ENCODE data around the gene PLA2G4A. TPM values are rescaled to one million over a fixed set of nuclear protein-coding genes. Genes with fewer than 3 reads are reported as not detected.

The PLA2G4A gene
- total and polyA plus RNA-seq, 2 donors (not counting 1 experiment from before 2014, with no cell fraction given), result 0.15 TPM; not detected in 1

GRCh38 chr1:186812570-186812969, 16.2 kb upstream of the PLA2G4A start:
- ChIA-PET CTCF (no interaction called here), POLR2A (no interaction called here)
- Histone ChIP-seq H3K4me3 (ENCODE audit: control extremely low read depth in 1 of 5, extremely low read depth in 1 of 5, insufficient read depth in 1 of 5, low read depth in 2 of 5, low read length in 4 of 5) (no peak overlapping the region), H3K27ac (ENCODE audit: low read length in 2 of 2) (no peak overlapping the region), H3K36me3 (replicated peaks in 1 of 2; ENCODE audit: control extremely low read depth in 1 of 2, control insufficient read depth in 1 of 2, extremely low read depth in 1 of 2, insufficient read depth in 2 of 2, low read length in 1 of 2) (no peaks in the 10 kb centered on the region), H3K9me3 (ENCODE audit: control extremely low read depth in 1 of 3, control insufficient read depth in 2 of 3, insufficient read depth in 1 of 3, low read length in 2 of 3) (no peaks in the 10 kb centered on the region), H4K20me1 (ENCODE audit: control insufficient read depth, insufficient read depth, low read length, poor library complexity, severe bottlenecking) (no peaks in the 10 kb centered on the region), H2AFZ (ENCODE audit: insufficient read depth, low read depth, low read length, poor library complexity, severe bottlenecking) (no peak overlapping the region), H3K79me2 (ENCODE audit: control insufficient read depth, insufficient read depth, low read length) (no peaks in the 10 kb centered on the region), H3K4me2 (replicated peaks; ENCODE audit: low read depth, low read length, poor library complexity, severe bottlenecking) (no peak overlapping the region), H3K4me1 (ENCODE audit: control insufficient read depth in 2 of 2, insufficient read depth in 2 of 2, low read length in 2 of 2) (no peaks in the 10 kb centered on the region), H3K27me3 (replicated peaks in 1 of 4; ENCODE audit: control extremely low read depth in 1 of 4, control insufficient read depth in 3 of 4, insufficient read depth in 4 of 4, low read length in 3 of 4) (no peaks in the 10 kb centered on the region), H3K9ac (ENCODE audit: low read length) (no peak overlapping the region)
- no peak for DNase-seq
- no peaks in the 10 kb centered on the region for H3K4me1 Mint-ChIP-seq
- no CpG with 5 or more reads among the region's 4 CpGs for WGBS (ENCODE audit: insufficient coverage)
- no peak overlapping the region for H3K4me3 Mint-ChIP-seq
- H3K27ac Mint-ChIP-seq, result no peak overlapping the region
- no peaks in the 10 kb centered on the region for H3K9me3 Mint-ChIP-seq (ENCODE audit: insufficient read depth)
- TF ChIP-seq EZH2 (IDR thresholded peaks at IDR 0.05; ENCODE audit: borderline replicate concordance, insufficient read depth, low read depth, low read length, poor library complexity, severe bottlenecking) (no peak), CTCF (IDR thresholded peaks at IDR 0.05) (no peak)
- no peaks in the 10 kb centered on the region for H3K27me3 Mint-ChIP-seq
- intact Hi-C loops (cut with micrococcal nuclease), result no loop called here
- no peak for ATAC-seq (ENCODE audit: low read depth)

GRCh38 chr1:186813420-186813819, 15.3 kb upstream of the PLA2G4A start:
- Mint-ChIP-seq H3K27me3 (no peaks in the 10 kb centered on the region), H3K4me1 (no peaks in the 10 kb centered on the region), H3K9me3 (ENCODE audit: insufficient read depth) (no peaks in the 10 kb centered on the region), H3K4me3 (no peak overlapping the region), H3K27ac (no peak overlapping the region)
- no peak overlapping the region for H3K9ac ChIP-seq (ENCODE audit: low read length)
- ATAC-seq (ENCODE audit: low read depth), result no peak
- H3K79me2 ChIP-seq (ENCODE audit: control insufficient read depth, insufficient read depth, low read length), result no peaks in the 10 kb centered on the region
- DNase-seq, result no peak
- ChIA-PET POLR2A (no interaction called here), CTCF (no interaction called here)
- H3K27me3 ChIP-seq (replicated peaks in 1 of 4; ENCODE audit: control extremely low read depth in 1 of 4, control insufficient read depth in 3 of 4, insufficient read depth in 4 of 4, low read length in 3 of 4), result no peaks in the 10 kb centered on the region
- no peak overlapping the region for H2AFZ ChIP-seq (ENCODE audit: insufficient read depth, low read depth, low read length, poor library complexity, severe bottlenecking)
- no peak overlapping the region for H3K4me2 ChIP-seq (replicated peaks; ENCODE audit: low read depth, low read length, poor library complexity, severe bottlenecking)
- H3K36me3 ChIP-seq (replicated peaks in 1 of 2; ENCODE audit: control extremely low read depth in 1 of 2, control insufficient read depth in 1 of 2, extremely low read depth in 1 of 2, insufficient read depth in 2 of 2, low read length in 1 of 2), result no peaks in the 10 kb centered on the region
- no peak overlapping the region for H3K27ac ChIP-seq (ENCODE audit: low read length in 2 of 2)
- H3K9me3 ChIP-seq (ENCODE audit: control extremely low read depth in 1 of 3, control insufficient read depth in 2 of 3, insufficient read depth in 1 of 3, low read length in 2 of 3), result no peaks in the 10 kb centered on the region
- intact Hi-C loops (cut with micrococcal nuclease), result no loop called here
- no peaks in the 10 kb centered on the region for H3K4me1 ChIP-seq (ENCODE audit: control insufficient read depth in 2 of 2, insufficient read depth in 2 of 2, low read length in 2 of 2)
- TF ChIP-seq EZH2 (IDR thresholded peaks at IDR 0.05; ENCODE audit: borderline replicate concordance, insufficient read depth, low read depth, low read length, poor library complexity, severe bottlenecking) (no peak), CTCF (IDR thresholded peaks at IDR 0.05) (no peak)
- H4K20me1 ChIP-seq (ENCODE audit: control insufficient read depth, insufficient read depth, low read length, poor library complexity, severe bottlenecking), result no peaks in the 10 kb centered on the region
- no peak overlapping the region for H3K4me3 ChIP-seq (ENCODE audit: control extremely low read depth in 1 of 5, extremely low read depth in 1 of 5, insufficient read depth in 1 of 5, low read depth in 2 of 5, low read length in 4 of 5)
- no CpG with 5 or more reads among the region's 2 CpGs for WGBS (ENCODE audit: insufficient coverage)

Data from B cell (primary cell).